ENCODE measurements around the gene ZNF385B. TPM values are rescaled to one million over a fixed set of nuclear protein-coding genes. Genes with fewer than 3 reads are reported as not detected.

The ZNF385B gene
- total RNA-seq, 1 donor, result 1.1 TPM

- H3K27me3 ChIP-seq (ENCODE audit: insufficient read depth, low read length), result no peaks in the 10 kb centered on the region
- H3K9me3 ChIP-seq (ENCODE audit: low read depth, low read length), result no peaks in the 10 kb centered on the region
- H3K4me2 ChIP-seq (ENCODE audit: insufficient read depth, low read length), result no peak overlapping the region
- no peaks in the 10 kb centered on the region for H3K36me3 ChIP-seq (ENCODE audit: insufficient read depth, low read length)
- no peak overlapping the region for H2AFZ ChIP-seq (ENCODE audit: low read length)
- peaks cover 6% of the 10 kb centered on the region for H3K4me1 ChIP-seq (ENCODE audit: insufficient read depth, low read length)
- no peaks in the 10 kb centered on the region for H4K20me1 ChIP-seq (ENCODE audit: insufficient read depth, low read length)
- no peak for DNase-seq (ENCODE audit: insufficient read length, low spot score, missing footprints)
- TF ChIP-seq, protein P1, sequence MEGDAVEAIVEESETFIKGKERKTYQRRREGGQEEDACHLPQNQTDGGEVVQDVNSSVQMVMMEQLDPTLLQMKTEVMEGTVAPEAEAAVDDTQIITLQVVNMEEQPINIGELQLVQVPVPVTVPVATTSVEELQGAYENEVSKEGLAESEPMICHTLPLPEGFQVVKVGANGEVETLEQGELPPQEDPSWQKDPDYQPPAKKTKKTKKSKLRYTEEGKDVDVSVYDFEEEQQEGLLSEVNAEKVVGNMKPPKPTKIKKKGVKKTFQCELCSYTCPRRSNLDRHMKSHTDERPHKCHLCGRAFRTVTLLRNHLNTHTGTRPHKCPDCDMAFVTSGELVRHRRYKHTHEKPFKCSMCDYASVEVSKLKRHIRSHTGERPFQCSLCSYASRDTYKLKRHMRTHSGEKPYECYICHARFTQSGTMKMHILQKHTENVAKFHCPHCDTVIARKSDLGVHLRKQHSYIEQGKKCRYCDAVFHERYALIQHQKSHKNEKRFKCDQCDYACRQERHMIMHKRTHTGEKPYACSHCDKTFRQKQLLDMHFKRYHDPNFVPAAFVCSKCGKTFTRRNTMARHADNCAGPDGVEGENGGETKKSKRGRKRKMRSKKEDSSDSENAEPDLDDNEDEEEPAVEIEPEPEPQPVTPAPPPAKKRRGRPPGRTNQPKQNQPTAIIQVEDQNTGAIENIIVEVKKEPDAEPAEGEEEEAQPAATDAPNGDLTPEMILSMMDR (IDR thresholded peaks at IDR 0.05; ENCODE audit: extremely low read depth, low read depth, low read length), result no peak
- H3K27ac ChIP-seq (ENCODE audit: low read depth, low read length), result no peak overlapping the region
- H3K4me3 ChIP-seq (ENCODE audit: insufficient read depth, low read length), result no peak overlapping the region
- no peaks in the 10 kb centered on the region for H3K79me2 ChIP-seq (ENCODE audit: insufficient read depth, low read length)
Measured at GRCh38 chr2:179686069-179686468, 175.3 kb downstream of the ZNF385B start.

DNA sequence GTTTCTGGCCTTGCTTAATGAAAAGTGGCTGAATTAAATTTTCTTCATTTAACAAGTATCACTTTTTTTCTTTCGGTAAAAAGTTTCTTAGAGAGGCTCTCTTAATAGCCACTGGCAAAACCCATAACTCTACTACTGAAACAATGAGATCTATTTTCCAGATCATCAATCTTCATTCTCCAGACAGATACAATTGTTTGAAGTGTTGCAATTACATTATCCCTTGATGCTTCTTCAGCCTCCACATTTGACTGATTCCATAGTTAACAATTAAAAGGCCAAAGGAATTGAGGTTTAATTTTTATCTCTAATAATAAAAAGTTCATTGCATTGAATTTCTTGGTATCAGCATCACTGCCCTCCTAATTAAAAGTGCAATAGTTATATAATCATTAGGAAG lies 176.3 kb downstream of the ZNF385B start:
- DNase-seq (ENCODE audit: insufficient read length, low spot score, missing footprints), result no peak
- H3K9me3 ChIP-seq (ENCODE audit: low read depth, low read length), result no peaks in the 10 kb centered on the region
- H2AFZ ChIP-seq (ENCODE audit: low read length), result no peak overlapping the region
- no peak overlapping the region for H3K4me2 ChIP-seq (ENCODE audit: insufficient read depth, low read length)
- no peaks in the 10 kb centered on the region for H4K20me1 ChIP-seq (ENCODE audit: insufficient read depth, low read length)
- peaks cover 6% of the 10 kb centered on the region for H3K4me1 ChIP-seq (ENCODE audit: insufficient read depth, low read length)
- H3K27ac ChIP-seq (ENCODE audit: low read depth, low read length), result no peak overlapping the region
- H3K79me2 ChIP-seq (ENCODE audit: insufficient read depth, low read length), result no peaks in the 10 kb centered on the region
- H3K27me3 ChIP-seq (ENCODE audit: insufficient read depth, low read length), result no peaks in the 10 kb centered on the region
- no peaks in the 10 kb centered on the region for H3K36me3 ChIP-seq (ENCODE audit: insufficient read depth, low read length)
- TF ChIP-seq, protein P1 (IDR thresholded peaks at IDR 0.05; ENCODE audit: extremely low read depth, low read depth, low read length), result no peak
- no peak overlapping the region for H3K4me3 ChIP-seq (ENCODE audit: insufficient read depth, low read length)

GRCh38 chr2:179682756-179683155 lies 178.7 kb downstream of the ZNF385B start:
- DNase-seq (ENCODE audit: insufficient read length, low spot score, missing footprints), result no peak
- Histone ChIP-seq H4K20me1 (ENCODE audit: insufficient read depth, low read length) (no peaks in the 10 kb centered on the region), H3K36me3 (ENCODE audit: insufficient read depth, low read length) (no peaks in the 10 kb centered on the region), H3K4me3 (ENCODE audit: insufficient read depth, low read length) (no peak overlapping the region), H3K27ac (ENCODE audit: low read depth, low read length) (no peak overlapping the region), H3K9me3 (ENCODE audit: low read depth, low read length) (no peaks in the 10 kb centered on the region), H3K27me3 (ENCODE audit: insufficient read depth, low read length) (no peaks in the 10 kb centered on the region), H3K79me2 (ENCODE audit: insufficient read depth, low read length) (no peaks in the 10 kb centered on the region), H3K4me1 (ENCODE audit: insufficient read depth, low read length) (peaks cover 6% of the 10 kb centered on the region), H2AFZ (ENCODE audit: low read length) (no peak overlapping the region), H3K4me2 (ENCODE audit: insufficient read depth, low read length) (no peak overlapping the region)
- TF ChIP-seq, protein P1 (IDR thresholded peaks at IDR 0.05; ENCODE audit: extremely low read depth, low read depth, low read length), result no peak

DNA sequence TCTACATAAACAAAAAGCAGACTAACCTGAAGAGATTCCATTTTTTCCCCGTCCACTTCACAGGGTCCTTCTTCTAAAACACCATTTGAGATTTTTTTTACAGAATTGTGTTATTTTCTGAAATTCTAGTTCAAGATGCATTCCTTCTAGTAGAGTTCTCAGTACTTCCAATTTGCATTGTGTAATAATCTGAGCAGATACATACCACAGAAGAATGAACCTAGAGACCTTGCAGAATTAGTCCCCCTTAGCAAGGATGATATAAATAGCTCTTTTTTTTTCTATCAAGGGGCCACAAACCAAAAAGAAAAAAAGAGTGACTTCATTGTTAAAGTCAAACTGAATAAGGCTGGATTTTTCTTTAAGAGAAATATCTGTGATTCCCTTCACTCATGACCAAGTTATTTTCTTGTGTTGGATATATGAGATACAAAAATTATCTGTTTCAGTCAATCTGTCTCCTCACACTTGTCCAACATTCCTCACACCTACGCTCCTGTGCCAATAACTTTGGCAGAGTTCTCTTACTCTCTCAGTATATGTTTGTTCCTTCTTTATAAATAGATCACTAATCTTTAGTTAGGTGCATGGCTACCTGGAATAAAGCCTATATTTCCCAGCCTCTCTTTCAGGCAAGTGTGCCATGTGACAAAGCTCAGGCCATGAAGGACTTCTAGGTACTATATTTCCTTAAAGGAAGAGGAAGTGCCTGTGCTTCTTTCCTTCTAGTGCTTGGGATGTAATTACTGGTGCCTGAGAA lies 183.5 kb downstream of the ZNF385B start:
- Histone ChIP-seq H3K27ac (ENCODE audit: low read depth, low read length) (no peak overlapping the region), H3K36me3 (ENCODE audit: insufficient read depth, low read length) (no peaks in the 10 kb centered on the region), H4K20me1 (ENCODE audit: insufficient read depth, low read length) (no peaks in the 10 kb centered on the region), H3K9me3 (ENCODE audit: low read depth, low read length) (no peaks in the 10 kb centered on the region), H3K4me1 (ENCODE audit: insufficient read depth, low read length) (peaks cover 7% of the 10 kb centered on the region), H3K4me2 (ENCODE audit: insufficient read depth, low read length) (no peak overlapping the region), H3K4me3 (ENCODE audit: insufficient read depth, low read length) (no peak overlapping the region), H3K79me2 (ENCODE audit: insufficient read depth, low read length) (no peaks in the 10 kb centered on the region), H3K27me3 (ENCODE audit: insufficient read depth, low read length) (no peaks in the 10 kb centered on the region), H2AFZ (ENCODE audit: low read length) (no peak overlapping the region)
- TF ChIP-seq, protein P1 (IDR thresholded peaks at IDR 0.05; ENCODE audit: extremely low read depth, low read depth, low read length), result no peak
- no peak for DNase-seq (ENCODE audit: insufficient read length, low spot score, missing footprints)

Data from osteoblast (primary cell).